H9 (cell line): ENCODE results near the gene NTPCR. TPM values are rescaled to one million over a fixed set of nuclear protein-coding genes. Genes with fewer than 3 reads are reported as not detected.

Experiments
- DNase-seq: peaks from one replicate; pipeline ENCODE4 v3.0.0-alpha.2; 2017
- H2AFZ ChIP-seq: one replicate; pipeline ENCODE4 v1.6.1; 2013; ENCODE audit warnings: mild to moderate bottlenecking, low read length, control low read depth, moderate library complexity
- H2AK5ac ChIP-seq: 2 replicates; pipeline ENCODE4 v1.6.1; 2013; ENCODE audit warnings: low read length, control low read depth, mixed read lengths; ENCODE audit not compliant: insufficient read length
- H2BK120ac ChIP-seq: one replicate; pipeline ENCODE4 v1.6.1; 2013; ENCODE audit warnings: low read depth, mild to moderate bottlenecking, low read length, control low read depth, inconsistent platforms; ENCODE audit not compliant: poor library complexity, severe bottlenecking
- H2BK12ac ChIP-seq: 2 replicates; pipeline ENCODE4 v1.6.1; 2013; ENCODE audit warnings: low read length, control low read depth, mixed read lengths, low read depth; ENCODE audit not compliant: insufficient read length
- H2BK15ac ChIP-seq: 2 replicates; pipeline ENCODE4 v1.6.1; 2013; ENCODE audit warnings: low read depth, low read length, control low read depth
- H2BK20ac ChIP-seq: one replicate; pipeline ENCODE4 v1.6.1; 2013; ENCODE audit warnings: low read depth, mild to moderate bottlenecking, low read length, control low read depth, inconsistent platforms; ENCODE audit not compliant: poor library complexity, severe bottlenecking
- H2BK5ac ChIP-seq: 2 replicates; pipeline ENCODE4 v1.6.1; 2013; ENCODE audit warnings: low read length, control low read depth, mixed read lengths; ENCODE audit not compliant: insufficient read length
- H3K14ac ChIP-seq: 2 replicates; pipeline ENCODE4 v1.6.1; 2013; ENCODE audit warnings: low read length, control low read depth; ENCODE audit not compliant: insufficient read depth
- H3K18ac ChIP-seq: 2 replicates; pipeline ENCODE4 v1.6.1; 2013; ENCODE audit warnings: low read depth, mild to moderate bottlenecking, mixed read lengths, low read length, control low read depth; ENCODE audit not compliant: insufficient read length
- H3K23ac ChIP-seq: 2 replicates; pipeline ENCODE4 v1.6.1; 2013; ENCODE audit warnings: low read length, control low read depth, mixed read lengths, low read depth; ENCODE audit not compliant: insufficient read length
- H3K23me2 ChIP-seq: 2 replicates; pipeline ENCODE4 v1.6.1; 2013; ENCODE audit warnings: low read depth, mild to moderate bottlenecking, mixed read lengths, low read length, control low read depth; ENCODE audit not compliant: insufficient read length, poor library complexity, severe bottlenecking
- H3K27ac ChIP-seq: 2 replicates; pipeline ENCODE4 v1.5.1; 2013; ENCODE audit warnings: low read length, control low read depth, mixed read lengths, low read depth; ENCODE audit not compliant: insufficient read length
- H3K27me3 ChIP-seq: 2 replicates; pipeline ENCODE4 v1.6.1; 2013; ENCODE audit warnings: low read length, control low read depth, inconsistent platforms; ENCODE audit not compliant: insufficient read depth
- H3K4ac ChIP-seq: 2 replicates; pipeline ENCODE4 v1.6.1; 2013; ENCODE audit warnings: low read depth, mild to moderate bottlenecking, control low read depth, inconsistent platforms, low read length, moderate library complexity
- H3K4me1 ChIP-seq: 2 replicates; pipeline ENCODE4 v1.6.1; 2013; ENCODE audit warnings: low read length, control low read depth, inconsistent platforms; ENCODE audit not compliant: insufficient read depth
- H3K4me2 ChIP-seq: 2 replicates; pipeline ENCODE4 v1.6.1; 2013; ENCODE audit warnings: low read length, control low read depth, mixed read lengths; ENCODE audit not compliant: insufficient read length, insufficient read depth
- H3K56ac ChIP-seq: 2 replicates; pipeline ENCODE4 v1.6.1; 2013; ENCODE audit warnings: low read depth, mild to moderate bottlenecking, mixed read lengths, low read length, control low read depth; ENCODE audit not compliant: insufficient read length
- H3K79me1 ChIP-seq: 2 replicates; pipeline ENCODE4 v1.6.1; 2013; ENCODE audit warnings: low read depth, mild to moderate bottlenecking, moderate library complexity, low read length, control low read depth, inconsistent platforms; ENCODE audit not compliant: insufficient read depth, poor library complexity, severe bottlenecking
- H3K79me2 ChIP-seq: 2 replicates; pipeline ENCODE4 v1.6.1; 2013; ENCODE audit warnings: low read length, control low read depth, inconsistent platforms; ENCODE audit not compliant: insufficient read depth
- H3K9ac ChIP-seq: 2 replicates; pipeline ENCODE4 v1.6.1; 2013; ENCODE audit warnings: low read length, control low read depth, mixed read lengths; ENCODE audit not compliant: insufficient read length; ENCODE audit errors: extremely low read depth
- H3K9me3 ChIP-seq: one replicate; pipeline ENCODE4 v1.6.1; 2013; ENCODE audit warnings: low read depth, low read length, inconsistent platforms; ENCODE audit not compliant: control insufficient read depth
- H3T11ph ChIP-seq: one replicate; pipeline ENCODE4 v1.6.1; 2013; ENCODE audit warnings: mild to moderate bottlenecking, low read length, control low read depth, inconsistent platforms
- H4K20me1 ChIP-seq: one replicate; pipeline ENCODE4 v1.6.1; 2013; ENCODE audit not compliant: control insufficient read depth, insufficient read length, insufficient read depth
- H4K5ac ChIP-seq: 2 replicates; pipeline ENCODE4 v1.6.1; 2013; ENCODE audit warnings: low read depth, mild to moderate bottlenecking, mixed read lengths, low read length, control low read depth; ENCODE audit not compliant: insufficient read length
- H4K8ac ChIP-seq: replicated peaks from 2 replicates; pipeline ENCODE4 v1.6.1; 2013; ENCODE audit warnings: low read length, control low read depth, mixed read lengths, low read depth; ENCODE audit not compliant: insufficient read length
- H4K91ac ChIP-seq: 2 replicates; pipeline ENCODE4 v1.6.1; 2013; ENCODE audit warnings: low read depth, mild to moderate bottlenecking, moderate library complexity, mixed read lengths, low read length, control low read depth; ENCODE audit not compliant: insufficient read length
- H3K27ac Mint-ChIP-seq, 3 experiments: 2 replicates in 2 of 3; 3 replicates in 1 of 3; pipeline ENCODE4 v1.8.0; 2020 to 2021; ENCODE audit warnings: mixed read lengths in 3 of 3, mild to moderate bottlenecking in 1 of 3, moderate library complexity in 1 of 3
- H3K27me3 Mint-ChIP-seq: 2 replicates; pipeline ENCODE4 v1.8.0; 2021; ENCODE audit warnings: low read depth, mild to moderate bottlenecking, moderate library complexity, mixed read lengths
- H3K36me3 Mint-ChIP-seq, 3 experiments: 2 replicates in 2 of 3; 3 replicates in 1 of 3; pipeline ENCODE4 v1.8.0; 2020 to 2021; ENCODE audit warnings: low read depth in 3 of 3, mixed read lengths in 3 of 3; ENCODE audit not compliant: insufficient read depth in 1 of 3
- H3K4me1 Mint-ChIP-seq, 2 experiments: 2 replicates each; pipeline ENCODE4 v1.8.0; 2020; ENCODE audit warnings: mixed read lengths in 2 of 2
- H3K4me3 Mint-ChIP-seq, 2 experiments: 2 replicates in 1 of 2; 3 replicates in 1 of 2; pipeline ENCODE4 v1.8.0; 2020 to 2021; ENCODE audit warnings: mild to moderate bottlenecking in 2 of 2, mixed read lengths in 2 of 2, moderate library complexity in 1 of 2
- H3K9me3 Mint-ChIP-seq, 2 experiments: 2 replicates in 1 of 2; 3 replicates in 1 of 2; pipeline ENCODE4 v1.8.0; 2020; ENCODE audit warnings: mild to moderate bottlenecking in 2 of 2, mixed read lengths in 2 of 2, moderate library complexity in 1 of 2
- CTCF ChIP-seq: fragments of 200-600 bp; sonication (generic); conservative IDR thresholded peaks from 3 replicates; pipeline ENCODE4 v1.8.0; 2021; ENCODE audit warnings: antibody characterized with exemption, mild to moderate bottlenecking
- WGBS: extraction: QIAGEN DNeasy Blood & Tissue Kit; methylation state at CpG from one replicate; pipeline ENCODE4 v1.1.7; 2013; ENCODE audit warnings: missing lambda C conversion rate, low lambda C conversion rate, mixed read lengths; ENCODE audit not compliant: insufficient read length; ENCODE audit errors: extremely low coverage; 5-methylcytosine and 5-hydroxymethylcytosine counted together
- total RNA-seq: library from RNA; stranded (reverse); gene quantifications from 2 replicates; pipeline ENCODE4 v1.2.1, GENCODE V29; 2021

The NTPCR gene
- total RNA-seq, 1 experiment from 2014 or later = 87.4 TPM

GRCh38 chr1:233019083-233019482 is 68.7 kb downstream of the NTPCR start:
- Histone ChIP-seq H3K4me2 (no peak overlapping the region), H2BK5ac (no peak overlapping the region), H2AFZ (no peak overlapping the region), H3K23ac (no peak overlapping the region), H3K79me1 (no peaks in the 10 kb centered on the region), H3K56ac (no peak overlapping the region), H2AK5ac (no peak overlapping the region), H2BK15ac (no peak overlapping the region), H2BK20ac (no peak overlapping the region), H3K27ac (no peak overlapping the region), H2BK120ac (no peak overlapping the region), H3K27me3 (no peaks in the 10 kb centered on the region), H3K9ac (no peak overlapping the region), H3K23me2 (no peaks in the 10 kb centered on the region), H4K20me1 (no peaks in the 10 kb centered on the region), H3K18ac (no peak overlapping the region), H3K9me3 (no peaks in the 10 kb centered on the region), H3T11ph (no peak overlapping the region), H2BK12ac (no peak overlapping the region), H4K5ac (no peak overlapping the region), H4K91ac (no peak overlapping the region), H3K4ac (no peak overlapping the region), H3K79me2 (no peaks in the 10 kb centered on the region), H3K4me1 (no peaks in the 10 kb centered on the region), H3K14ac (no peak overlapping the region), H4K8ac (no peak overlapping the region)
- Mint-ChIP-seq H3K4me3 (no peak overlapping the region), H3K36me3 (peaks cover 18 to 21% (median 19%) of the 10 kb centered on the region in 3 experiments; a peak in 6 of 7 replicates), H3K4me1 (peaks cover 6 to 13% of the 10 kb centered on the region in 2 experiments; a peak in 3 of 4 replicates), H3K9me3 (no peaks in the 10 kb centered on the region), H3K27me3 (no peaks in the 10 kb centered on the region), H3K27ac (peak overlapping the region in 1 of 3 experiments; percentile 8; a peak in 1 of 7 replicates)
- no peak for TF ChIP-seq CTCF
- DNase-seq = no peak
- WGBS = no CpG with 5 or more reads among the region's 3 CpGs
